Measurements from ENCODE around the gene SH2D3C.

Gene SH2D3C

GRCh38 chr9:127770583-127770904 lies 7.9 kb downstream of the SH2D3C start:
- peak overlapping the region; percentile 78 for H3K4me3 ChIP-seq (ENCODE audit: low read length)
- no peak for DNase-seq (ENCODE audit: low read depth)
- H3K4me1 ChIP-seq (ENCODE audit: control insufficient read depth, insufficient read depth, low read length) = peaks cover 6% of the 10 kb centered on the region
- peaks cover 22% of the 10 kb centered on the region for H3K27me3 ChIP-seq (replicated peaks; ENCODE audit: control insufficient read depth, insufficient read depth, low read length)
- H3K36me3 ChIP-seq (ENCODE audit: control insufficient read depth, insufficient read depth, low read length, severe bottlenecking) = no peaks in the 10 kb centered on the region
- peak overlapping the region; percentile 54 for H3K9ac ChIP-seq (ENCODE audit: low read length)
- no peaks in the 10 kb centered on the region for H3K9me3 ChIP-seq (ENCODE audit: control insufficient read depth, low read length)

GRCh38 chr9:127769929-127770582 lies 8.4 kb downstream of the SH2D3C start:
- Histone ChIP-seq H3K4me1 (ENCODE audit: control insufficient read depth, insufficient read depth, low read length) (peaks cover 6% of the 10 kb centered on the region), H3K9me3 (ENCODE audit: control insufficient read depth, low read length) (no peaks in the 10 kb centered on the region), H3K27me3 (replicated peaks; ENCODE audit: control insufficient read depth, insufficient read depth, low read length) (peaks cover 23% of the 10 kb centered on the region), H3K4me3 (ENCODE audit: low read length) (no peak overlapping the region), H3K36me3 (ENCODE audit: control insufficient read depth, insufficient read depth, low read length, severe bottlenecking) (no peaks in the 10 kb centered on the region), H3K9ac (ENCODE audit: low read length) (no peak overlapping the region)
- no peak for DNase-seq (ENCODE audit: low read depth)

DNA sequence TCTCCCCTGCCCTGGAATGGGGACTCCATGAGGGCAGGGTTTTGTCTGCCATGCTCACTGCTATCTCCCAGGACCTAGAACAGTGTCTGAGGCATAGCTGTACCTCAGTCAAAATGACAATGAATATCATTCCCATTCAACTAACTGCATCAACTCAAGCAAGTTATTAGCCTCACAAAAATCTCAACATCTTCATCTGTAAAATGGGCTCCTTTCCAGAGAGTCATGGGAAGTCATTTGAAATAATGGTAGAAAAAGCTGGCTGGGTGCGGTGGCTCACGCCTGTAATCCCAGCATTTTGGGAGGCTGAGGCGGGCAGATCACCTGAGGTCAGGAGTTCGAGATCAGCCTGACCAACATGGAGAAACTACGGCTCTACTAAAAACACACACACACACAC lies 9.4 kb downstream of the SH2D3C start:
- Histone ChIP-seq H3K4me1 (ENCODE audit: control insufficient read depth, insufficient read depth, low read length) (peaks cover 6% of the 10 kb centered on the region), H3K36me3 (ENCODE audit: control insufficient read depth, insufficient read depth, low read length, severe bottlenecking) (no peaks in the 10 kb centered on the region), H3K4me3 (ENCODE audit: low read length) (no peak overlapping the region), H3K27me3 (replicated peaks; ENCODE audit: control insufficient read depth, insufficient read depth, low read length) (peaks cover 20% of the 10 kb centered on the region), H3K9me3 (ENCODE audit: control insufficient read depth, low read length) (no peaks in the 10 kb centered on the region), H3K9ac (ENCODE audit: low read length) (no peak overlapping the region)
- DNase-seq (ENCODE audit: low read depth) = no peak

- H3K36me3 ChIP-seq (ENCODE audit: control insufficient read depth, insufficient read depth, low read length, severe bottlenecking) = no peaks in the 10 kb centered on the region
- no peak for DNase-seq (ENCODE audit: low read depth)
- H3K4me1 ChIP-seq (ENCODE audit: control insufficient read depth, insufficient read depth, low read length) = peaks cover 6% of the 10 kb centered on the region
- no peaks in the 10 kb centered on the region for H3K9me3 ChIP-seq (ENCODE audit: control insufficient read depth, low read length)
- no peak overlapping the region for H3K9ac ChIP-seq (ENCODE audit: low read length)
- no peak overlapping the region for H3K4me3 ChIP-seq (ENCODE audit: low read length)
- H3K27me3 ChIP-seq (replicated peaks; ENCODE audit: control insufficient read depth, insufficient read depth, low read length) = peaks cover 16% of the 10 kb centered on the region
Observed at GRCh38 chr9:127768698-127769097, 9.8 kb downstream of the SH2D3C start.

DNA sequence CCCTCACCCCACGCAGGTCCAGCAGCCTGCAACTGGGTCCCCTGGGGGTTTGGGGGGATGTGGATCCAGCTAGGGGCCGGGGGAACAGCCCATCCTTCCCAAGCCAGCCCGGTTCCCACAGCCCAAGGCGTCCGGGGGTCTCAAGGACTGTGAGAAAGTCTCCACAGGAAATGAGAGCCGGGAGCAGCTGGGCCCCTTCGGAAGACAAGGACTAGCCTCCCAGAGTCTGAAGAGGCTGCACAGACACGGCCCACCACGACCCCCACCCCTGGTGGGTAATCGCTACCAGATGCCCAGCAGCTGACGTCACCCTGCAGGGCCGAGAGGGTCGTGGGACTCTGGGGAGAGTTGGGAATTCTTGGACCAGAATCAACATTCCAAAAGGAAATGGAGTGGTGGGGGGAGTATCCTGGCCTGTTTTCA lies 10.5 kb downstream of the SH2D3C start:
- H3K4me1 ChIP-seq (ENCODE audit: control insufficient read depth, insufficient read depth, low read length) = peaks cover 6% of the 10 kb centered on the region
- H3K9ac ChIP-seq (ENCODE audit: low read length) = no peak overlapping the region
- no peak overlapping the region for H3K4me3 ChIP-seq (ENCODE audit: low read length)
- H3K36me3 ChIP-seq (ENCODE audit: control insufficient read depth, insufficient read depth, low read length, severe bottlenecking) = no peaks in the 10 kb centered on the region
- DNase-seq (ENCODE audit: low read depth) = no peak
- no peaks in the 10 kb centered on the region for H3K9me3 ChIP-seq (ENCODE audit: control insufficient read depth, low read length)
- H3K27me3 ChIP-seq (replicated peaks; ENCODE audit: control insufficient read depth, insufficient read depth, low read length) = peaks cover 16% of the 10 kb centered on the region

- no peak for DNase-seq (ENCODE audit: low read depth)
- Histone ChIP-seq H3K36me3 (ENCODE audit: control insufficient read depth, insufficient read depth, low read length, severe bottlenecking) (no peaks in the 10 kb centered on the region), H3K27me3 (replicated peaks; ENCODE audit: control insufficient read depth, insufficient read depth, low read length) (peaks cover 21% of the 10 kb centered on the region), H3K4me3 (ENCODE audit: low read length) (no peak overlapping the region), H3K9me3 (ENCODE audit: control insufficient read depth, low read length) (no peaks in the 10 kb centered on the region), H3K9ac (ENCODE audit: low read length) (no peak overlapping the region), H3K4me1 (ENCODE audit: control insufficient read depth, insufficient read depth, low read length) (peaks cover 6% of the 10 kb centered on the region)
Observed at GRCh38 chr9:127767410-127767809, 11.1 kb downstream of the SH2D3C start.

DNA sequence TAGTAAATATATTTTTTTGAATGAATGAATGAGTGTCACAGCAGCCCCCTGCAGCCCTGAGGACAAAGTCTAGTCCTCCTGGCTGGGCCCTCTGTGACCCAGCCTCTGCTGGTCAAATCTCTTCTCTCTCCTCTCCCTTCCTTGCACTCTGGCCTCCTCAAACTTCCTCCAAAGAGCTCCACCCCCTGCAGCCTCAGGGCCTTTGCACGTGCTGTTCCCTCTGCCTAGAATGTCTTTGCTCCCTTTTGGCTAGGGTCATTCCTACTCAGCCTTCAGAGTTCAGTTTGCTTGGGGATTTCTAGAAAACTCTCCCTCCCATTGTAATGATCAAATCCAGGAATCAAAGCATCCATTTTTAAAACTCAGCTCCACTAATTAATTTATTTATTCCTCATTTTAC lies 13.0 kb downstream of the SH2D3C start:
- Histone ChIP-seq H3K4me1 (ENCODE audit: control insufficient read depth, insufficient read depth, low read length) (no peaks in the 10 kb centered on the region), H3K9ac (ENCODE audit: low read length) (no peak overlapping the region), H3K4me3 (ENCODE audit: low read length) (no peak overlapping the region), H3K36me3 (ENCODE audit: control insufficient read depth, insufficient read depth, low read length, severe bottlenecking) (no peaks in the 10 kb centered on the region), H3K9me3 (ENCODE audit: control insufficient read depth, low read length) (no peaks in the 10 kb centered on the region), H3K27me3 (replicated peaks; ENCODE audit: control insufficient read depth, insufficient read depth, low read length) (peaks cover 34% of the 10 kb centered on the region)
- DNase-seq (ENCODE audit: low read depth) = no peak

DNA sequence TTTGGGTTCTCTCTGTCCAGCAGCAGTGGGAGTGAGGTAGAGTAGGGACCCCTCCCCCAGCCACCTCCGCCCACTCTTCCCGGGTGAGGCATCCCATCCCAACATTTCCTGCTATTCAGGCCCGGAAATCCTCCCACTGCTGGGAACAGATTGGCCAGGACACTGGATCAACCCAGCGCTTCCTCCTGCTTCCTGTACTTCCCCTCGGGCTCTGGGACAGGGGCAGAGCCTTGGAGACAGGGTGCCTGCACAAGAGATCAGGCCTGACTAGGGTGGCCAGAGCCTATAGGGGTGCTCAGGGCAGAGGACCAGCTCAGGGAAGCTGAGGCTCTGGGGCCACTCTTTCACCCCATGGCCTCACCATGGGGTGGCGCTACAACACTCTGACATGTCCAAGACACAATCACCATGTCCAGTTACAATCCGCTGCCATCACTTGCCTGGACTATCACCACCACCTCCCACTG lies 14.5 kb downstream of the SH2D3C start:
- Histone ChIP-seq H3K36me3 (ENCODE audit: control insufficient read depth, insufficient read depth, low read length, severe bottlenecking) (no peaks in the 10 kb centered on the region), H3K4me3 (ENCODE audit: low read length) (no peak overlapping the region), H3K9ac (ENCODE audit: low read length) (no peak overlapping the region), H3K27me3 (replicated peaks; ENCODE audit: control insufficient read depth, insufficient read depth, low read length) (peaks cover 34% of the 10 kb centered on the region), H3K4me1 (ENCODE audit: control insufficient read depth, insufficient read depth, low read length) (no peaks in the 10 kb centered on the region), H3K9me3 (ENCODE audit: control insufficient read depth, low read length) (no peaks in the 10 kb centered on the region)
- no peak for DNase-seq (ENCODE audit: low read depth)

DNA sequence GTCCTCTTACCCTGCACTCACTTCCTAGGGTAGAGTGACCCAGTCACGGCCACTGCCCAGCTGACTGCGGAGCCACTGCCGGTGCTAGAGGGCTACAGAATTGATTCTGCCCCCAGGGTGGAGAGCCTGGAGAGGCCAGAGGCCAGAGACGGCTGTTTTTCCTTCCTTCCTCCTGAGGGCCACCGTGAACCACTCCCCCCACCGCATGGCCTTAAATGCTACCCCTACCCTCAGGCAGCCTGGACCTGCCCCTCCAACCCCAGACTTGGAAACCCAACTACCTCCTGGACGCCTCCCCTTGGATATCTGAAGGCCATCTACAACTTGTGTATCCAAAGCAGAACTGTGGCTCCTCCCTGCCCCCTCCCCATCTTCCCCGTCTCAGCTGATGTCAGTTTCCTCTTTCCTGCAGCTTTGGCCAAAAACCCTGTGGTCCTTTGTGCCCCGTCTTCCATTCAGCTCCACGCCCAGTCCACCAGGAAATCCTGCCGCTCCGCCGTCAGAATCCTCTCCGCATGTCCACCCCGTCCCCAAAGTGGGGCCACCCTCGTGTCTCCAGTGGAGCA lies 16.3 kb downstream of the SH2D3C start:
- Histone ChIP-seq H3K27me3 (replicated peaks; ENCODE audit: control insufficient read depth, insufficient read depth, low read length) (peaks cover 31% of the 10 kb centered on the region), H3K36me3 (ENCODE audit: control insufficient read depth, insufficient read depth, low read length, severe bottlenecking) (no peaks in the 10 kb centered on the region), H3K4me3 (ENCODE audit: low read length) (no peak overlapping the region), H3K9ac (ENCODE audit: low read length) (no peak overlapping the region), H3K9me3 (ENCODE audit: control insufficient read depth, low read length) (no peaks in the 10 kb centered on the region), H3K4me1 (ENCODE audit: control insufficient read depth, insufficient read depth, low read length) (no peaks in the 10 kb centered on the region)
- DNase-seq (ENCODE audit: low read depth) = no peak

DNA sequence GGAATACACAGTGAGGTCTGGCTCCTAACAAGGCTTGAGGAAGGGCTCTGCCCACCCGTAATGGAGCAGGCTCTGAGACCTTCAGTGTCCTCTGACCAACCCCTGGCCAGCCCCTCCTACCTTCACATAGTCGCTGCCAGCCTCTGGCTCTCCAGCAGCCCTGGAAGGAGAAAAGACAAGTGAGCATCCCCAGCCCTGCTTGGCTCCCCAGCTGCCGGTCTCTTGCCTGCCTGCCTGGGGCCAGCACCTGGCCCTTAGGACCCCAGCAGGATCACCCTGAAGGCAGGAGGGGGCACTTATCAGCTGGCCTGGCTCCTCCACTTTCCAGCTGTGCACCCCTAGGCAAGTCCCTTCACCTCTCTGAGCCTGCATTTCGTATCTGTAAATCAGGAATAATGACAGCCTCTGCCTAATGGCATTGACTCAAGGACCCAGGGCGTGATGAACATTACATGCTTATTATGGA lies 16.9 kb downstream of the SH2D3C start:
- DNase-seq (ENCODE audit: low read depth) = no peak

DNA sequence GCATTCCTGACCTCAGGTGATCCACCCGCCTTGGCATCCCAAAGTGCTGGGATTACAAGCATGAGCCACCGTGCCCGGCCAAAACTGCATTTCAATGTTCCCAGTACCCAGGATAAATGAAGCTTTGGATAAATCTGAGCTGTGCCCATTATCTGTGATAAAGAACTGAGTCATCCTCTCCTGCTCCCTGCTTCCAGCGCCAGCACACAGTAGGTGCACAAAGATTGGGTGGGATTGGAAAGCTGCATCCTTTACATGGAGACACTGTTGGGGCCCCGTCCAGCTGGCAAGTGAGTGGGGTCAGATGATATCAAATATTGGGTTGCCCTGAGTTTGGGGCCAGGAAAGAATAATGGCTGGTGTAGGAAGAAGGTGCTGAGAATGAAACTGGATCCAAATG lies 17.4 kb downstream of the SH2D3C start:
- Histone ChIP-seq H3K4me3 (ENCODE audit: low read length) (no peak overlapping the region), H3K36me3 (ENCODE audit: control insufficient read depth, insufficient read depth, low read length, severe bottlenecking) (no peaks in the 10 kb centered on the region), H3K9ac (ENCODE audit: low read length) (no peak overlapping the region), H3K4me1 (ENCODE audit: control insufficient read depth, insufficient read depth, low read length) (no peaks in the 10 kb centered on the region), H3K9me3 (ENCODE audit: control insufficient read depth, low read length) (no peaks in the 10 kb centered on the region), H3K27me3 (replicated peaks; ENCODE audit: control insufficient read depth, insufficient read depth, low read length) (peaks cover 29% of the 10 kb centered on the region)
- DNase-seq (ENCODE audit: low read depth) = no peak

More for the DNA sequence above, 16.9 kb downstream of the SH2D3C start:
- H3K4me3 ChIP-seq (ENCODE audit: low read length) = no peak overlapping the region
- no peaks in the 10 kb centered on the region for H3K36me3 ChIP-seq (ENCODE audit: control insufficient read depth, insufficient read depth, low read length, severe bottlenecking)
- H3K27me3 ChIP-seq (replicated peaks; ENCODE audit: control insufficient read depth, insufficient read depth, low read length) = peaks cover 31% of the 10 kb centered on the region
- H3K9ac ChIP-seq (ENCODE audit: low read length) = no peak overlapping the region
- H3K4me1 ChIP-seq (ENCODE audit: control insufficient read depth, insufficient read depth, low read length) = no peaks in the 10 kb centered on the region
- H3K9me3 ChIP-seq (ENCODE audit: control insufficient read depth, low read length) = no peaks in the 10 kb centered on the region

DNA sequence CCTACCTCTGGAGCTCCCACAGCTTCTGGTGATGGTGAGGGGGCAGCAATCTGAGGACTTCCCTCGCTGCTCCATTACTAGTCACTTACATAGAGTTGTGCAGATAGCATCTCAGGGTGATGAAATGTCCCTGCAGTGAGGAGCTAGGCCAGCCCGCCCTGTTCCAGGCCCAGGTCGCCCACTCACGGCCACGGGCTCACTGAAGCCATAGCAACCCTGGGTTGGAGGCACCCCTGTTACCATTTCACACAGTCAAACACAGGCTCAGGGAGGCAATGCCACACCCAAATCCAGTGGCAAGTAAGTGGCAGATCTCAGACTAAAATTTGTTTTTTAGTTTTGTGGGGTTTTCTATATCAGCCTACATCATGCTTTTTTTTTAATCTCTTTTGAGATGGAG lies 19.6 kb downstream of the SH2D3C start:
- Histone ChIP-seq H3K9me3 (ENCODE audit: control insufficient read depth, low read length) (no peaks in the 10 kb centered on the region), H3K4me1 (ENCODE audit: control insufficient read depth, insufficient read depth, low read length) (no peaks in the 10 kb centered on the region), H3K36me3 (ENCODE audit: control insufficient read depth, insufficient read depth, low read length, severe bottlenecking) (no peaks in the 10 kb centered on the region), H3K27me3 (replicated peaks; ENCODE audit: control insufficient read depth, insufficient read depth, low read length) (peaks cover 37% of the 10 kb centered on the region), H3K4me3 (ENCODE audit: low read length) (no peak overlapping the region), H3K9ac (ENCODE audit: low read length) (no peak overlapping the region)
- no peak for DNase-seq (ENCODE audit: low read depth)

All from adipocyte (in vitro differentiated cells).